ENCODE measurements around the gene SHISA9.

- no peak for TF ChIP-seq CTCF (IDR thresholded peaks at IDR 0.05)
- TF ChIP-seq POLR2A (IDR thresholded peaks at IDR 0.05), result no peak
Observed at GRCh38 chr16:13136901-13137300, 235.5 kb downstream of the SHISA9 start.

Measured in prostate gland (tissue), 2 donors.